Hepatocyte (in vitro differentiated cells): ENCODE results near the gene HSPA1A.
"Not testable (repeated sequence)": the region's sequence is repeated elsewhere in the genome, so short reads cannot be mapped to it uniquely, and the experiment has no call there.

Experiments
- CTCF ChIP-seq: fragments of 200-600 bp; sonication (generic); IDR thresholded peaks from 2 replicates; pipeline ENCODE4 v1.5.1; 2016; ENCODE audit warnings: antibody characterized with exemption, mild to moderate bottlenecking; ENCODE audit not compliant: poor library complexity
- EZH2 ChIP-seq: fragments of 200-600 bp; sonication (generic); IDR thresholded peaks from 2 replicates; pipeline ENCODE4 v1.6.1; 2016; ENCODE audit warnings: antibody characterized with exemption, mild to moderate bottlenecking, borderline replicate concordance

GRCh38 chr6:31817929-31818511 lies 2.7 kb downstream of the HSPA1A start:
- TF ChIP-seq CTCF, EZH2: not testable (repeated sequence)
